Gastrocnemius medialis (tissue), 4 donors: ENCODE results near the gene TK1.

Source experiments
- CTCF ChIP-seq, 5 experiments: fragments of 450-650 bp in 3 of 5; fragments of 200-600 bp in 2 of 5; sonication (generic) in 2 of 5; IDR thresholded peaks in 4 of 5; conservative IDR thresholded peaks in 1 of 5; 1 replicate in 4 of 5; 2 replicates in 1 of 5; pipeline ENCODE4 v1.5.1; 2016 to 2019; ENCODE audit warnings: antibody characterized with exemption in 5 of 5, mild to moderate bottlenecking in 3 of 5, moderate library complexity in 3 of 5
- POLR2A ChIP-seq, 2 donors: fragments of 450-650 bp; IDR thresholded peaks; one replicate each; pipeline ENCODE4 v1.6.1; 2017; ENCODE audit warnings: antibody characterized with exemption in 2 of 2, mild to moderate bottlenecking in 2 of 2, moderate library complexity in 2 of 2

GRCh38 chr17:78163881-78164747 lies 22.7 kb downstream of the TK1 start:
- no peak for TF ChIP-seq POLR2A (IDR thresholded peaks at IDR 0.05)
- no peak for TF ChIP-seq CTCF (IDR thresholded peaks at IDR 0.05 in 4 of 5, conservative IDR thresholded peaks at IDR 0.05 in 1 of 5)
